HG03457 (cell line): ENCODE results near the gene PTGS2.
A peak's percentile ranks its signal among the peaks of the same experiment; 100 is the strongest.

Source experiments
- ATAC-seq: cut with Tn5 transposase; IDR thresholded peaks from one replicate; pipeline ENCODE4 v1.9.1; 2021; ENCODE audit warnings: moderate number of reproducible peaks; ENCODE audit not compliant: unreplicated experiment

The PTGS2 gene

DNA sequence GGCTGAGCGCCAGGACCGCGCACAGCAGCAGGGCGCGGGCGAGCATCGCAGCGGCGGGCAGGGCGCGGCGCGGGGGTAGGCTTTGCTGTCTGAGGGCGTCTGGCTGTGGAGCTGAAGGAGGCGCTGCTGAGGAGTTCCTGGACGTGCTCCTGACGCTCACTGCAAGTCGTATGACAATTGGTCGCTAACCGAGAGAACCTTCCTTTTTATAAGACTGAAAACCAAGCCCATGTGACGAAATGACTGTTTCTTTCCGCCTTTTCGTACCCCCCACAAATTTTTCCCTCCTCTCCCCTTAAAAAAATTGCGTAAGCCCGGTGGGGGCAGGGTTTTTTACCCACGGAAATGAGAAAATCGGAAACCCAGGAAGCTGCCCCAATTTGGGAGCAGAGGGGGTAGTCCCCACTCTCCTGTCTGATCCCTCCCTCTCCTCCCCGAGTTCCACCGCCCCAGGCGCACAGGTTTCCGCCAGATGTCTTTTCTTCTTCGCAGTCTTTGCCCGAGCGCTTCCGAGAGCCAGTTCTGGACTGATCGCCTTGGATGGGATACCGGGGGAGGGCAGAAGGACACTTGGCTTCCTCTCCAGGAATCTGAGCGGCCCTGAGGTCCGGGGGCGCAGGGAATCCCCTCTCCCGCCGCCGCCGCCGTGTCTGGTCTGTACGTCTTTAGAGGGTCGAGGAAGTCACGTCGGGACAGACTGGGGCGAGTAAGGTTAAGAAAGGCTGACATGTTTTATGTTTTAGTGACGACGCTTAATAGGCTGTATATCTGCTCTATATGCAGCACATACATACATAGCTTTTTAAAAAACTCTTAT is at the start of gene PTGS2:
PTGS2 (minus strand) TSS at position 179 of the 817 bp plus-strand sequence; CDS start at position 46, 133 bp downstream.
- ATAC-seq = peak; percentile 93

DNA sequence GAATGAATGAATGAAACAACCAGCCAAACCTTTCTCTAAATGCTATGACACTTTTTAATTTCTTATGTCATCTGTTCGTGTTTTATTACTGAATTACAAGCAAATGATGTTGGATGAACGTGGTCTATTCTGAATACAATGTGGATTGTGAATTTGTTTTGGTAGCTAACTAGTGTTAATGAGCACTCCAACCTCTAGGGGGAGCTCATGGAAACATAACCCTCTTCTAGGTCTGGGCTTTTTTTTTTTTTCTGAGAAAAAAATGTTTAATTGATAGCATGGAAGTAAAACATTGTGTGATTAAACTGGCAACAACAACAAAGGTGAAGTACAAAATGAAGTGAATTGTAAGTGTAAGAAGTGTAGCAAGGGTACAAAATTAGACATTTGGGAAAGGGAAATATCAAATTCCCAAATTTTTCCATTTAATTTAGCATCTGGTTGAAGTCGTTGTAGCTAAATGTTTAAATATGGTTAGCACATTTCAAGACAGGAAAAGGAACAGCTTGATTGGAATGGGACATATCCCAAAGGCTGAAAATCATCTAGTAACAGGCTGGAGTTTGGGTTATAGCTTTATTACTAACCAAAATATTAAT is 42.6 kb upstream of the PTGS2 start:
- peak; percentile 61 for ATAC-seq

GRCh38 chr1:186717286-186717685 is 37.1 kb upstream of the PTGS2 start:
- no peak for ATAC-seq

GRCh38 chr1:186715887-186716809 is 35.9 kb upstream of the PTGS2 start:
- ATAC-seq = no peak

GRCh38 chr1:186710696-186711095 is 30.5 kb upstream of the PTGS2 start:
- no peak for ATAC-seq

DNA sequence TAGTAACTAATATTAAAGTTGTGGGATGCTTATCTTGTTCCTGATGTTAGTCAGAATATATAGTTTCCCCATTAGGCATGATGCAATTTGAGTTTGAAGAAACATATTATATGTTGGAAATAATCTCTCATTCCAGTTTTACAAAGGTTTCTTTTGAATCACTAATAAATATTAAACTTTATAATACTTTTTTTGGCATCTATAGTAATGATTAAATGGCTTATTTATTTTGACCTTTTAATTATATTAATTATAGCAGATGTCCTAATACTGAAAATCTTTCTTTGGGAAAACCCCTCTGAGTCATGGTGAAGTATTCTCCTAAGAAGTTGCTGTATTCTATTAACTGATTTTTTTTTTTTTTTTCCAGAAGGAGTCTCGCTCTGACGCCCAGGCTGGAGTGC is 28.5 kb upstream of the PTGS2 start:
- no peak for ATAC-seq

DNA sequence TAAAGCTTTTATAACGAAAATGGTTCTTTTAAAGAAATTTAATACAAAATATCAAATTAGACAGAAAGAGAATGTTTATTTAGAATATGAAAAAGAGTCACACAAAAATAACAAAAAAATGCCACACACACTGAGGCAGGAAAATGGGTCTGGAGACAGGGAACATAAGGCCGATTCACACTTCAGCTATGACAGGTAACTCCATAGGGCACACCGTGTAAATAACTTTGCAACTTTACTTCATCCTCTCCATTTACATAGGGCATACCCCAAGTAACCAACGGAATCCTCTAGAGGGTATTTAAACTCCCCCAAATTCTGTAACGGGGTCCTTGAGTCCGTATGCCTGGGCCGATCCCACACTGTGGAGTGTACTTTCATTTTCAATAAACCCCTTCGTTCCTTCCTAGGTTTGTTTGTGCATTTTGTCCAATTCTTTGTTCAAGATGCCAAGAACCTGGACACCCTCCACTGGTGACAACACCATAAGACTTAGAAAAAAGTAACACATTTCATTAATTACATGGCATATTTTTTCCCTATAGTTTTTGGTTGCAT is 23.1 kb upstream of the PTGS2 start:
- ATAC-seq = no peak

DNA sequence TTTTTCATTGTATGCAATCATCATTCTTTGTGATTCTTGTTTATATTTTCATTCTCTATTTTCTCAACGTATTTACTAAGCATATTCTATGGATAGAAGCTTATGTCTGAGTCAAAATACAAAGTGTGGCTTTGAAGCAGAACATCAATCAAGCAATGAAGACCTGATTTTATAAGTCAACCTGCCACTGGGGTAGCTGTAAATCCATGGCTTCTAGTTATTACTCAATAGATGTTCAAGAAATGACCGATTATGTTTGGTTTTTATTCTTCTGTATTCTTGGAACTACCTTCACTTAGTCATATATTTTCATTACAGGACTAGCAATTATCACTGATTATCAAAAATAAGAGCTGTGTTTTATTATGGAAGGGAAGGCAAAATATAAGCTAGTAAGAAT is 20.5 kb upstream of the PTGS2 start:
- ATAC-seq = no peak

DNA sequence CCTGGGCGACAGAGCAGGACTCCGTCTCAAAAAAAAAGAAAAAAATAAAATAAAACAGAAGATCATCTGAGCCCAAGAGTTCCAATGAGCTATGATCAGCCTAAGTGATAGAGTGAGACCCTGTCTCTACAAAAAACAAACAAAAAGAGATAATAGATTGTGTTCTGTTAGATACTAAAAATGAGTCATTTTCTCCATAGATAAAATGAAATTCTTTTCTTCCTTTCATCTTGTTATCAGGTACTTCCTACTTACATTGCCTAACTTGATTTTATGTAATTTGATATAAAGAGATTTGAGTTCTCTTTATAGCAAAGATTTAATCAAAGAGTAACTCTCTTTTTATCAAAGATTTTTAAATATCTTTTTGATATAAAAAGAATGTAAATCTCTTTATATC is 19.3 kb upstream of the PTGS2 start:
- no peak for ATAC-seq

DNA sequence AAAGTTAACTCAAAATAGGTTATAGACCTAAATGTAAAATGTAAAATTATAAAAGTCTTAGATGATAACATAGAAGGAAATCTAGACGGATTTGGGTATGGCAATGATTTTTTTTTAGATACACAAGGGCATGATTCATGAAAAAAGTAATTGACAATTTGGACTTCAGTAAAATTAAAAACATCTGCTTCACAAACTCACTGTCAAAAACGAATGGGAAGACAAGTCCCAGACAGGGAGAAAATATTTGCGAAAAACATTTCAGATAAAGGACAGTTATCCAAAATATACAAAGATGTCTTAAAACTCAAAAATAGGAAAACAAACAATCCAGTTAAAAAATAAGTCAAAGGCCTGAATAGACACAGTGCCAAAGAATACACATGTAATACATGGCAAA is 9.7 kb upstream of the PTGS2 start:
- no peak for ATAC-seq

GRCh38 chr1:186689376-186689775 is 9.2 kb upstream of the PTGS2 start:
- no peak for ATAC-seq

DNA sequence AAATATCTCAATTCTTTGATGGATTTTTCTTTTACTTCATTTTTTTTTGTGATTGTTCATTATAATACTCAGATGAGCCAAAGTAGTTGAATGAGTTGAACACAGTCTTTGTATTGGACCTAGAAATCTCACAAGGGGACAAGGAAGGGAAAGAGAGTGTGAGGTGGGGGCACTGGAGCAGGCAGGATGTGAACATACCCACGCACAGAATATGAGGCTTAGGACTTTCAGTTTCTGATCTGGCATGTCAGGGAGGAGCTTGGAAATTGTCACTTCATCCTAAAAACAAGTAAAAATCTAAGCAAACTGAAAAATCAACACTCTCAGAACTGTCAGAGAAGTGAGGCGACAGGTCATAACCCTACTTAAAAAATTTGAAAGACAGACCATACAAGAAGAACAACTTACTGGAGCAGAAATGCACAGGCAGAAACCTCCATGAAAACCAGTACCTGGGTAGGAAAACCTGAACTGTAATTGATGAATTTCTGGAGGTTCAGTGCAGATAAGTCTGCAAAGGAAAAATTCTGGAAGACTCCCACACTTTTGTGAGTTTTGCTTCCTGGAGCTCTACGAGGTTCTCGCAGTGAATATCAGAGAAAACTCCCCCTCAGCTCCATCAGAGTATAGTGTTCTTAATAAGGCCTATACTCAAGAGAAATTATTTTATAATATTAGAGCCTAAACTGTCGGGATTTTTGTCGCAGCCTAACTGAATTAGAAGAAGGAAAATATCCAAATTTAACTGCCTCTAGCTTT is 3.6 kb upstream of the PTGS2 start:
- ATAC-seq = no peak

DNA sequence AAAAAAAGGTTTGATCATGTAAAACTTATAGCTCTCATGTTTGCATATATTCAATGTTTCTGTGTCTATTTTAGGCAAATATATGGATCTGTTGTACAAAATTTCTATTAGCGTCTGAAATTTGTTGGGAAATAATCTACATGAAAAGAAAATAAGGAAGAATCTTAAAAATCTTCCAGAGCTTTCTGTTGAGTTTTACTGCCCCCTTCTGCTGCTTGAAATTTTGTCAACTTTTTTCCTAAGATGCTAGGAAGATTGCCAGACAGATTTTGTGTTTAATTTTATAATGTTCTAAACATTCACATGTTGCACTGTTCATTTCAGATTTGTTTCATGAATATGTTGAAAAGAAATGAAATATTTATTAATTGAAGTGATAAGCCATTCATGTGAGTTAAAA is 2.5 kb upstream of the PTGS2 start:
- no peak for ATAC-seq

GRCh38 chr1:186681801-186682200 is 1.6 kb upstream of the PTGS2 start:
- no peak for ATAC-seq

DNA sequence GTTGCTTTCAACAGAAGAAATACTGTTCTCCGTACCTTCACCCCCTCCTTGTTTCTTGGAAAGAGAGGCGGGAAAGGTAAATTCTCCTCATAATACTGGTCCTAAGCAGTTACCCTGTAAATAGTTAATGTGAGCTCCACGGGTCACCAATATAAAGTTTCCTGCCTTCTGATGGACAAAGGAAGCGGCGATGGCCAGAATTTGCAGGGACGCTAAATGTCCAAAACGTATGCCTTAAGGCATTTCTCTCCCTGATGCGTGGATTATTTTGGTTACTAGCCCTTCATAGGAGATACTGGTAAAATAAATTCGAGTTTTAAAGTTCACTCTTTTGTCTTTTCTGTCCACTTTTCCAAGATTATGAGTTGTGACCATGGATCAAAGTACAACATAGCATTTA is 898 bp upstream of the PTGS2 start:
- no peak for ATAC-seq

- no peak for ATAC-seq
These were observed 339 bp downstream of the PTGS2 start for GRCh38 chr1:186679924-186680244.

DNA sequence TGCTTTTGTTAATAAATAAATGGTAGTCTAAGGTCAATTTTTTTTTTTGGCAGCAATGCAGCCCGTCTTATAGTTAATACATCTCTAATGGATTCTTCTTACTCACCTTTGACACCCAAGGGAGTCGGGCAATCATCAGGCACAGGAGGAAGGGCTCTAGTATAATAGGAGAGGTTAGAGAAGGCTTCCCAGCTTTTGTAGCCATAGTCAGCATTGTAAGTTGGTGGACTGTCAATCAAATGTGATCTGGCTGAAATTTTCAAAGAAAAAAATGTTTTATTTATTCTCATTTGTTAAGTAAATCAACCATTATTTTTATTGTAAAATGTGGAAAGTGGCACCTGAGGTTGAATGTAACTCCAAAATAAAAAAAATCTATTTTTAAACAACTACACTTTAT is 2.1 kb downstream of the PTGS2 start:
- no peak for ATAC-seq

DNA sequence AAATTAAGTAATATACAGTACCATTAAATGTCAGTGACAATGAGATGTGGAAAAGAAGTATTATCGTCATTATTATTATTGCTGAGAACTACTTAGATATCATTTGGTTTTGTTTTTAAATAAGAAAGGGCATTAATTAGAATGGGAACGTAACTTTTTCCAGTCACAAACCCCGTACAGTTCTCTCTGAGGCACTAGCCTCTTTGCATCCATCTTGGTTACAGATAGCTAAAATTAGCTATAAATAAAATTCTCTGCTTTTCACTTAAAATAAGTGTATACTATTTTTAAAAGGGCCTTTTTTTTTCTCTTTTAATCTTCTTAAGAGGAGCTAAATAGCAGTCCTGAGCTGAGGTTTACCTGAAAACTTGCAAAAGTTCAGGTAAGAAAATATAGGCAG is 7.6 kb downstream of the PTGS2 start:
- no peak for ATAC-seq

DNA sequence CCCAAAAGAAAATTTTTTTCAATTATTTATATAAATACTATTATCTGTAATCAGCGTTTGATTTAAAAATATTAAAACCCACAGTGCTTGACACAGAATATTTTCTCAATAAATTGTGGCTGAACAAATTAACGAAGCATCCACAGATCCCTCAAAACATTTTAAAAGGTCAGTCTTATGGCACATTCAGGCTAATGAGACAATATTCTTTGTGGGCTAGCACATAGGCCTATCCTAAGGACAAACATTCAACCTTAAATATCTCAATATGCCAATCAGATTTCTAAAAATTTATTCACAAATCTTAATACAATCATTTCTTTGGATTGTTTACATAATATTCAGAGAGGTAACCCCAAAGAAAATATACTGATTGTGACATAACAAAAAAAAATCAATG is 8.1 kb downstream of the PTGS2 start:
- ATAC-seq = no peak

DNA sequence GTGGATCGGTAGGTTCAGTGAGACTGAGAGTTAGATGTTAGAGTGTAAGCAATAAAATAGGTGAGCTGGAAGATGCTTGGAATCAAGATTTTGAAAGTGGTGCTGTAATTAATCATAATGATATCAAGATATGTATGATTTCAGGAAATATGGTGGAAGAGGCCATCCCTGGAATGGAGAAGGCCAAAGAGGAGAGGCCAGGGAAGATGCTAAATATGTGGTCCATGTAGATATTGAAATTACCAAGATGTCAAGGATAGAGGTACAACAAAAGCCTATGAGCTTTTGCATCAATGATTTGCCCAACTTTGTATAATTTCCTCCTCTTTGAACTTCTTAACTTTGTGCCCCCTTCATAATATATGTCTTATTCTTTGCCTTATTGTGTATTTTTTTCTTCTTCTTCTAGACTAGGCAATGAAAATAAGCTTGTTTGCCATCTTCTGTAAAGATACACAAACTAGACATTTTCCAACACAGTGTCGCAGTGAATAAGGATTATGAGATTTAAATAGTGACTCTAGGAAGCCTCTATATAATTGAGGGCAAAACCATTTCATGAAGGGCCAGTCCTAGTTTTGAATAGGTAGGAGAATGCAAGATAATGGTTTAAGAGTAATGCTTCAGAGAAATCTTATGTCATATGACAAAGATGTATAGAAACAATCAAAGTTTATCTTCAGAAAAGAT is 8.9 kb downstream of the PTGS2 start:
- ATAC-seq = no peak
